Activated CD4-positive, alpha-beta memory T cell treated with anti-CD3 and anti-CD28 coated beads for 36 hours (primary cell): ENCODE results near the gene CLDN10. TPM values are rescaled to one million over a fixed set of nuclear protein-coding genes. Genes with fewer than 3 reads are reported as not detected.
A peak's percentile ranks its signal among the peaks of the same experiment; 100 is the strongest.

Experiments
- CTCF ChIA-PET: fragments of 350-600 bp; sonication (Branson Sonifier 250); formaldehyde crosslinking; loops from one replicate; lab custom pipeline; 2021; ENCODE audit warnings: antibody characterized with exemption, inconsistent platforms; lab: Charles Lee
- POLR2A ChIA-PET: fragments of 350-600 bp; sonication (Branson Sonifier 250); formaldehyde crosslinking; loops from one replicate; lab custom pipeline; 2021; ENCODE audit warnings: antibody characterized with exemption; lab: Charles Lee
- DNase-seq: peaks from one replicate; pipeline ENCODE4 v3.0.0-alpha.2; 2020
- H3K27ac Mint-ChIP-seq: one replicate; pipeline ENCODE4 v1.8.0; 2021; ENCODE audit warnings: mixed read lengths
- H3K27me3 Mint-ChIP-seq: one replicate; pipeline ENCODE4 v1.8.0; 2021; ENCODE audit warnings: mixed read lengths
- H3K36me3 Mint-ChIP-seq: one replicate; pipeline ENCODE4 v1.8.0; 2021; ENCODE audit warnings: mixed read lengths
- H3K4me1 Mint-ChIP-seq: one replicate; pipeline ENCODE4 v1.8.0; 2021; ENCODE audit warnings: low read depth, mixed read lengths
- H3K4me3 Mint-ChIP-seq: one replicate; pipeline ENCODE4 v1.8.0; 2021; ENCODE audit warnings: mild to moderate bottlenecking, mixed read lengths
- H3K9me3 Mint-ChIP-seq: one replicate; pipeline ENCODE4 v1.8.0; 2021; ENCODE audit warnings: mixed read lengths
- intact Hi-C: fragments of 100-400 bp; cut with micrococcal nuclease; formaldehyde crosslinking; loops from one replicate; pipeline ENCODE4 v1.15.1; 2023
- total RNA-seq, 2 experiments: library from RNA; stranded (reverse); gene quantifications; one replicate each; pipeline ENCODE4 v1.2.3, GENCODE V29; 2021

Gene CLDN10
- total RNA-seq, 2 experiments from 2014 or later = not detected

DNA sequence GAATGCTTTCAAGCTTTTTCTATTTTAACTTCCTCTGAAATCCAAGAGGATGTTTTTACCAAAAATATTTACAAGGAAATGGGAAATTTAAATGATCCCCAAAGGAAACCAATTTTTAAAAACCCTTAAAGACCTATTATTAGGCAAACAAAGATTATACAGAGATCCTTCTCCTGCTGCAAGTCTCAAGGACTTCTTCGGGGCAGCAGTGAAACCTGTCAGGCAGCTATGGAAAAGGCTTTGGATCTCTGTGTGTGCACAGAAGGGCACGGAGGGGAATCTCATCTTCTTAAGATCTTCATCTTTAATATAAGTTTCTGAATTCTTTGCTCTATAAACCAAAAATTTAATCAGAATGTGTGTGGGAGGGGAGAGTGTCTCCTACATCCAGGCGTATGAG lies 36.0 kb upstream of the CLDN10 start:
- no peak overlapping the region for H3K27ac Mint-ChIP-seq
- ChIA-PET POLR2A (interaction anchor here (0.6 kb wide), 1 partner anchor 381 kb away, joined by 3 read pairs; no protein-coding TSS in a partner anchor), CTCF (interaction anchor here (1.1 kb wide), 1 partner anchor 114 kb away, joined by 3 read pairs; no protein-coding TSS in a partner anchor)
- H3K4me3 Mint-ChIP-seq = no peak overlapping the region
- H3K27me3 Mint-ChIP-seq = peaks cover 5% of the 10 kb centered on the region
- H3K4me1 Mint-ChIP-seq = no peaks in the 10 kb centered on the region
- DNase-seq = no peak
- intact Hi-C loops = no loop called here
- no peaks in the 10 kb centered on the region for H3K9me3 Mint-ChIP-seq
- no peaks in the 10 kb centered on the region for H3K36me3 Mint-ChIP-seq

DNA sequence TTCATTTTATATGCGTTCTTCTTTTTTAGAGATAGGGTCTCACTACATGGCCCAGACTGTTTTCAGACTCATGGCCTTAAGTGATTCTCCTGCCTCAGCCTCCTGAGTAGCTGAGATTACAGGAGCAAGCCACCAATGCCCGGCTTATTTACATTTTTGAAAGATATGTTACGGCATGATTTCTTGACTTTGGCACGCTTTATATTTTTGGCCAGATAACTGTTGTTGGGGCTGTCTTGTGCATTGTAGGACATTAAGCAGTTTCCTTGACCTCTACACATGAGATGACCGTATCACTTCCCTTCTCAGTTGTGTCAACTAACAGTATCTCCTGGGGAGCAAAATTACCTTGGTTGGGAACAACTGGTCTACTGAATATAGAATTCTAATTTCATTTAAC lies 28.9 kb upstream of the CLDN10 start:
- peaks cover 3% of the 10 kb centered on the region for H3K9me3 Mint-ChIP-seq
- no peaks in the 10 kb centered on the region for H3K4me1 Mint-ChIP-seq
- CTCF ChIA-PET = no interaction called here

DNA sequence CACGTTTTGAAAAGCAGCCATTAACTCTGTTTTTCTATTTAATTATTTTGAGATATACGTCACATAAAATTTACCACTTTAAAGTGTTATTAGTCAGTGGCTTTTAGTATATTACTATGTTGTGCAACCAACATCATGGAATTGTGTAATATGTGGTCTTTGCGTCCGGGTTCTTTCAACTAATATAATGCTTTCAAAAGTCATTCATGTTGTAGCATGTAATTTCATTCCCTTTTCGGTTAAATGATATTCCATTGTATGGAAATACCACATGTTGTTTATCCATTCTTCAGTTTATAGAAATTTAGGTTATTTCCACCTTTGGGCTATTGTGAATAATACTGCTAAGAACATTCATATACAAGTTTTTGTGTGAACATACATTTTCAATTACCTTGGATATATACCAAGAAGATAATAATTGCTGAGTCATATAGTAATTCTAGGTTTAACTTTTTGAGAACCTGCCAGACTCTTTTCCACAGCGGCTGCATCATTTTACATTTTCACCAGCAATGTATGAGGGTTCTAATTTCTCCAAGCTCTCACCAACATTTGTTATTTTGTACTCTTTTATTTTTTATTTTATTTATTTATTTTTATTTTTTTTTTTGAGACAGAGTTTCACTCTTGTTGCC lies 28.1 kb upstream of the CLDN10 start:
- H3K27ac Mint-ChIP-seq = no peak overlapping the region
- H3K4me1 Mint-ChIP-seq = no peaks in the 10 kb centered on the region
- H3K36me3 Mint-ChIP-seq = no peaks in the 10 kb centered on the region
- POLR2A ChIA-PET = no interaction called here
- peaks cover 3% of the 10 kb centered on the region for H3K9me3 Mint-ChIP-seq
- H3K4me3 Mint-ChIP-seq = no peak overlapping the region
- no peak for DNase-seq
- H3K27me3 Mint-ChIP-seq = peaks cover 10% of the 10 kb centered on the region
- intact Hi-C loops = no loop called here
- CTCF ChIA-PET = no interaction called here

More for the DNA sequence above, 28.9 kb upstream of the CLDN10 start:
- POLR2A ChIA-PET = no interaction called here
- intact Hi-C loops = no loop called here
- Mint-ChIP-seq H3K27ac (no peak overlapping the region), H3K27me3 (peaks cover 8% of the 10 kb centered on the region), H3K36me3 (no peaks in the 10 kb centered on the region), H3K4me3 (no peak overlapping the region)
- DNase-seq = no peak

DNA sequence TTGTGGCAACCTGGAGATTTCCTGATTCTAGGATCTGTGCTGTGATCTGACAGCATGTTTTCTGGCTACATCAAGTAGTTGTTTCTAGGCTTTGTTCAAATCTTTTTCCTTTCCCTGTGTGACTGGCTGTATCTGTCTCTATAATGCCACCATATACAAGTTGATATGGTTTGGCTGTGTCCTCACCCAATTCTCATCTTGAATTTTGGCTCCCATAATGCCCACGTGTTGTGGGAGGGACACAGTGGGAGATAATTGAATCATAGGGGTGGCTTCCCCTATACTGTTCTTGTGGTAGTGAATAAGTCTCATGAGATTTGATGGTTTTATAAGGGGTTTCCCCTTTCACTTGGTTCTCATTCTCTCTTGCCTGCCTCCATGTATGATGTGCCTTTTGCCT lies 24.6 kb upstream of the CLDN10 start:
- CTCF ChIA-PET = no interaction called here
- no peaks in the 10 kb centered on the region for H3K9me3 Mint-ChIP-seq
- intact Hi-C loops = no loop called here

DNA sequence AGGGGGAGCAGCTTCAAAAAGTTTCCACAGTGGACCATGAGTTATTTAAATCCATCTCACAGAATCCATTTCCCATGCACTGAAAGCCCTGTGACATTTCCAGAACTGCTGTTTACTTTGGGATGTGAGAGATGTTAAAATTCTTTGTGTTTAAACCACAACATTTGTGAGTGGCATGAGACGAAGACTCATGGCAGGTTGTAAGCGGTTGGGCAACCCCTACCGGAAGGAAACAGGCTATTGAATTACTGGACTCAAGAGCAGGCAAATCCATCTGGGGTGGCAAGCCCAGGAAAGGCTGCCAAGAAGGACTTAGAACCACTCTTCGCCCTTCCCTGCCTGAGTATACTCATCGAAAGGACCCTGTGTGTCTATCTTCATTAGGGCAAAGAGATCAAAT lies 22.3 kb upstream of the CLDN10 start:
- Mint-ChIP-seq H3K36me3 (no peaks in the 10 kb centered on the region), H3K27me3 (peaks cover 14% of the 10 kb centered on the region), H3K4me3 (no peak overlapping the region), H3K27ac (no peak overlapping the region), H3K4me1 (peaks cover 1% of the 10 kb centered on the region), H3K9me3 (no peaks in the 10 kb centered on the region)
- CTCF ChIA-PET = no interaction called here
- intact Hi-C loops = no loop called here
- POLR2A ChIA-PET = no interaction called here
- DNase-seq = no peak

More for the DNA sequence above, 24.6 kb upstream of the CLDN10 start:
- no peaks in the 10 kb centered on the region for H3K36me3 Mint-ChIP-seq
- no peak overlapping the region for H3K4me3 Mint-ChIP-seq
- POLR2A ChIA-PET = no interaction called here
- H3K27me3 Mint-ChIP-seq = peaks cover 10% of the 10 kb centered on the region
- no peaks in the 10 kb centered on the region for H3K4me1 Mint-ChIP-seq
- no peak overlapping the region for H3K27ac Mint-ChIP-seq
- DNase-seq = no peak

DNA sequence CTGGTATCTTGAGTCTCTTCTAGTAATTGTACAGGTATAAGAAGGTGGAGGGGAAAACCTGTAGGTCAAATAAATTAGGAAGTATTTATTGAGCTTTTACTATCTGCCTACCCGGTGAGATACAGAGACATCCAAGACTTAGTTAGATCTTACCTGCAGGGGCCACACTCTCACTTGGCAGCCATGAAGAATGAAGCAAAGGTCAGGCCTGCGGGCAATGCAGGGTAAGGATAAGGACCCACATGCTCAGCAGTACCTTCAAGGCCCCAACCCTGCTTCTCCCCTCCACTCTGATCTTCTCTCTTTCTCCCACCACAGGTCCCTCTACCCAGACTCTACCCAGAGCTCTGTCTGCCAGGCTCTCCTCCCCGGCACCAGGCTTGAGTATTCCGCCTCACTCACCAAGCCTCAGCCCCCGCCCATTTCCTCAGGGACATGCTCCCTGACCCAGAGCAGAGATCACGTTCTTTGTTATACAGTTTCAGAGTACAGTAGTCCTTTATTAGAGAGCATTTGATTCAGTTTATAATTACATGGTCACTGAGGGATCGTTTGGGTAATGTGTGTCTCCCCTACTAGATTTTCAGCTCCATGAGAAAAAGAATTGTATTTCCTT lies 18.9 kb upstream of the CLDN10 start:
- CTCF ChIA-PET = interaction anchor here (1.3 kb wide), 1 partner anchor 300 kb away, joined by 3 read pairs; no protein-coding TSS in a partner anchor

DNA sequence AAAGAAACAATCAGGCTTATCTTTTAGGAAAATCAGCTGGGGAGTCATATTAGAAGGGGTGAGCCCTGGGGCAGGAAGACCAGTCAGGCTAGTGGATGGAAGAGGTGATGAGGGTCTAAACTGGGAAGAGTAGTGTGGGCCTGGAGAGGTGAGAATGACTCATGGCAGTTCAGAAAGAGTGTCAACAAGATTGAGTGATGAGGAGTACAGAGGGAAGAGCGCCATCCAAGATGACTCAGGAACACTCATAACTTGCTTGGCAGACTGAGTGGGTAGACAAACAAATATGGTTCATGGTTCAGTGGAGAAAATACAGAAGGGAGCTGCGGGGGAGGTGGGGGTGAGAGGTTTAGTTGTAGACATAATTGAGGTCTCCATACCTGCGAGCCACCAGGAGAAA lies 17.3 kb upstream of the CLDN10 start:
- ChIA-PET CTCF (no interaction called here), POLR2A (no interaction called here)
- Mint-ChIP-seq H3K27ac (no peak overlapping the region), H3K4me3 (no peak overlapping the region), H3K4me1 (peaks cover 7% of the 10 kb centered on the region), H3K27me3 (peaks cover 18% of the 10 kb centered on the region), H3K9me3 (no peaks in the 10 kb centered on the region), H3K36me3 (no peaks in the 10 kb centered on the region)
- intact Hi-C loops = loop anchor here (1.0 to 5.0 kb wide), 5 partner anchors 55 to 142 kb away; partner anchors contain the start of gene DNAJC3
- DNase-seq = peak; percentile 31

More for the DNA sequence above, 18.9 kb upstream of the CLDN10 start:
- intact Hi-C loops = no loop called here
- Mint-ChIP-seq H3K4me3 (no peak overlapping the region), H3K27me3 (peaks cover 20% of the 10 kb centered on the region), H3K27ac (no peak overlapping the region), H3K4me1 (peaks cover 7% of the 10 kb centered on the region), H3K9me3 (no peaks in the 10 kb centered on the region), H3K36me3 (no peaks in the 10 kb centered on the region)
- POLR2A ChIA-PET = no interaction called here
- DNase-seq = no peak

DNA sequence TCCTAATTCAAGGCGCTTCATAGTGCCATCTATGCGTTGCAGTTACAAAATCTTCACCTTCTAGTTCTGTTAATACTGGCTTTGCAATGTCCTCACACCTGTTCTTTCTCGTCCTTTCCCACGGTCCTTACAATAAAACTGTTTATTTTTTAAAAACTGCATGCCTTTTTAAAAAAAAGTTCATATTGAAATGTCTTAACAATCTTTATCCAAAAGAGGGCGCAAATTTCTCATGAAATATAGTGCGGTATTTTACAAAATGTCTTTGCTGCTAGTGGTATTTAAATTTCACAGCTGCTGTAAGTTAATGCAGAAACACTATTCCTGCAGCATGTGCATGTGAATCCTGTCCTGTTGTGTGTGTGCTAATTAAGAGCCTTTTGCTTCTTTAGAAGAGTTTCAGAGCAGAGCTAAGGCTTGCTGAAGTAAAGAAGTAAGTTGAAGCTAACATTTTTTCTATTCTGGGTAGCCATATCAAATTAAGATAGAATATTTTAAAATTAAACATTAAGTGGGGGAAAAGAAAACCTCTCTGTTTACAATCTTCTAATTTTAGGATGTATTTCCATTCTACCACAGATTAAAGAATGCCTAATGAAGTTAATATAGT lies 15.8 kb upstream of the CLDN10 start:
- H3K4me3 Mint-ChIP-seq = no peak overlapping the region
- H3K27me3 Mint-ChIP-seq = peaks cover 18% of the 10 kb centered on the region
- no peaks in the 10 kb centered on the region for H3K36me3 Mint-ChIP-seq
- ChIA-PET CTCF (interaction anchor here (0.8 to 3.4 kb wide), 12 partner anchors 9 to 327 kb away, joined by 3 to 53 read pairs (median 4); no protein-coding TSS in a partner anchor), POLR2A (no interaction called here)
- H3K27ac Mint-ChIP-seq = no peak overlapping the region
- intact Hi-C loops = loop anchor here (1.0 to 5.0 kb wide), 5 partner anchors 86 to 298 kb away; partner anchors contain the start of gene DNAJC3
- no peaks in the 10 kb centered on the region for H3K9me3 Mint-ChIP-seq
- H3K4me1 Mint-ChIP-seq = peaks cover 7% of the 10 kb centered on the region
- DNase-seq = no peak

DNA sequence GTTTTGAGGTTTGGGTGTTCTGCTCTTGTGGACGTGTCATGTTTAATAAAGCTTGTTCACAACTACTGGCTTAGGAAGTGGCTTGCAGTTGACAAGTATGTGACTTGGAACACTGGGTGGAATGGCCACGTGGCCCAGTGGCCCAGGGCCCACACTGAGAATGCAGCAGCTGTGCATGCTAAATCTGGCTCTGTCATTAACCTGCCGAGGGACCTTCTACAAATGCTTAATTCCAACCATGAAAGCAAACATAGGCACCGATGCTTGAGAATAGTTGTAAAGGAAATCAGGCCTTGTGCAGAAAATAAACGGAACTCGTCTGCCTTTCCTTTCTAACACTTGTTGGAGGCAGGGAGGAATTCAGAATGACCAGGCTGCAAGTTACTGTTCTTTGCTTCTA lies 11.6 kb upstream of the CLDN10 start:
- no peak for DNase-seq
- ChIA-PET CTCF (interaction anchor here (2.0 kb wide), 1 partner anchor 293 kb away, joined by 5 read pairs; no protein-coding TSS in a partner anchor), POLR2A (no interaction called here)
- intact Hi-C loops = no loop called here
- no peak overlapping the region for H3K4me3 Mint-ChIP-seq
- H3K27ac Mint-ChIP-seq = no peak overlapping the region
- peaks cover 2% of the 10 kb centered on the region for H3K4me1 Mint-ChIP-seq
- H3K27me3 Mint-ChIP-seq = peaks cover 11% of the 10 kb centered on the region
- H3K36me3 Mint-ChIP-seq = no peaks in the 10 kb centered on the region
- H3K9me3 Mint-ChIP-seq = no peaks in the 10 kb centered on the region

DNA sequence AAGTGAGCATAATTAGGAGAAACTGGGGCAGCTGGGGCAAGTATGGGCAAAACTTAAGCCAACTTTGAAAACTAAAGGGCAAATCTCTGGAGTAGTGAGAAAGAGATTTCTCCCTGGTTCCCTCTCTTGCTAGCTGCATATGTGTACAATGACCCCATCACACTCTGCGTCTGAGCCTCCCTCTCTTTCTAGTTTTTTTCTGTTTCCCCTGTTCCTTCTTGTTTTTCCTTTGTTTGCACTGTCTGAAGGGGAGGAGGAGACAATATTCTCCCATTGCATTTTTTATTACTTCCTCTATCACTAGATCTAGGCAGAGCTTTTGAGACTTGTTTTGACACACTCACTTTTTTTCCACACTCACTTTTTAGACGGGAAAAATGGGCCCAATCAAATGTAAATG lies 11.2 kb upstream of the CLDN10 start:
- CTCF ChIA-PET = interaction anchor here (2.0 kb wide), 1 partner anchor 292 kb away, joined by 5 read pairs; no protein-coding TSS in a partner anchor

DNA sequence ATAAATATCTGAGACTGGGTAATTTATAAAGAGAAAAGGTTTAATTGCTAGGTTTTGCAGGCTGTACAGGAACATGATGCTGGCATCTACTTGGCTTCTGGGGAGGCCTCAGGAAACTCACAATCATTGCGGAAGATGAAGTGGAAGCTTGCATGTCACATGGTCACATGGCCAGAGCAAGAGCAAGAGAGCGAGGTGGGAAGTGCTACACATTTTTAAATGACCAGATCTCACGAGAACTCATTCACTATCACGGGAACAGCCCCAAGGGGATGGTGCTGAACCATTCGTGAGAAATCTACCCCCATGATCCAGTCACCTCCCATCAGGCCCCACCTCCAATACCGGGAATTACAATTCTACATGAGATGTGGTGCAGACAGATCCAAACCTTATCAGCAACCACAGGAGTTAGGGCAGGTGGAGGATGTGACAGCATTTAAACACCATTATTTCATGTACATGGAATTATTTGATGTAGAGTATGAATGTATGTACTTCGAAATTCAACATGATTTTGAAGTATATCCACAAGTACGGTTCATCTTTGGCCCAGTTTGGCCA lies 10.5 kb upstream of the CLDN10 start:
- intact Hi-C loops = no loop called here
- CTCF ChIA-PET = no interaction called here
- POLR2A ChIA-PET = no interaction called here
- DNase-seq = no peak
- Mint-ChIP-seq H3K27me3 (peaks cover 13% of the 10 kb centered on the region), H3K4me3 (no peak overlapping the region), H3K27ac (no peak overlapping the region), H3K36me3 (no peaks in the 10 kb centered on the region), H3K9me3 (no peaks in the 10 kb centered on the region), H3K4me1 (no peaks in the 10 kb centered on the region)

More for the DNA sequence above, 11.2 kb upstream of the CLDN10 start:
- Mint-ChIP-seq H3K9me3 (no peaks in the 10 kb centered on the region), H3K4me1 (peaks cover 2% of the 10 kb centered on the region), H3K27me3 (peaks cover 14% of the 10 kb centered on the region), H3K4me3 (no peak overlapping the region), H3K36me3 (no peaks in the 10 kb centered on the region), H3K27ac (no peak overlapping the region)
- intact Hi-C loops = no loop called here
- POLR2A ChIA-PET = no interaction called here
- DNase-seq = no peak

DNA sequence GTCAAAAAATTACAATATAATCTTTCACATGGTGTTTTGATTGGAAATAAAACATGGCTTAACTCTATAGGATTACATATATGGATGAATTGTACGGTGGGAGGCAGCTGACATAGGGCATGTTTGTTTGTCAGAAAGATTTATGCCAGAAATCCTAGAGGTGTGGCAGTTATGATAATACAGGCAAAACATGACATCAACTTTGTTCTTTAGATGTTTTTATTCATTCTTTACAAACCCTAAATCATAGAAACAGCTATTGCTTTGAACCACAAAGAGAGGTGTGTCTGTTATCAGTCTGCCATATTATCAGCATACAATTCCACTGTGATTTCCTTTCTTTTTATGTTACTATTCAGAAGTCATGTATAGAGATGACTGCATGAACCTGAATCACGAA lies 8.2 kb upstream of the CLDN10 start:
- CTCF ChIA-PET = interaction anchor here (0.6 kb wide), 1 partner anchor 164 kb away, joined by 3 read pairs; no protein-coding TSS in a partner anchor

More for the DNA sequence above, 8.2 kb upstream of the CLDN10 start:
- intact Hi-C loops = no loop called here
- Mint-ChIP-seq H3K4me1 (no peaks in the 10 kb centered on the region), H3K36me3 (no peaks in the 10 kb centered on the region), H3K4me3 (no peak overlapping the region), H3K9me3 (no peaks in the 10 kb centered on the region), H3K27ac (no peak overlapping the region), H3K27me3 (peaks cover 18% of the 10 kb centered on the region)
- POLR2A ChIA-PET = no interaction called here
- DNase-seq = no peak
